ENCODE data around the gene STK26.

DNA sequence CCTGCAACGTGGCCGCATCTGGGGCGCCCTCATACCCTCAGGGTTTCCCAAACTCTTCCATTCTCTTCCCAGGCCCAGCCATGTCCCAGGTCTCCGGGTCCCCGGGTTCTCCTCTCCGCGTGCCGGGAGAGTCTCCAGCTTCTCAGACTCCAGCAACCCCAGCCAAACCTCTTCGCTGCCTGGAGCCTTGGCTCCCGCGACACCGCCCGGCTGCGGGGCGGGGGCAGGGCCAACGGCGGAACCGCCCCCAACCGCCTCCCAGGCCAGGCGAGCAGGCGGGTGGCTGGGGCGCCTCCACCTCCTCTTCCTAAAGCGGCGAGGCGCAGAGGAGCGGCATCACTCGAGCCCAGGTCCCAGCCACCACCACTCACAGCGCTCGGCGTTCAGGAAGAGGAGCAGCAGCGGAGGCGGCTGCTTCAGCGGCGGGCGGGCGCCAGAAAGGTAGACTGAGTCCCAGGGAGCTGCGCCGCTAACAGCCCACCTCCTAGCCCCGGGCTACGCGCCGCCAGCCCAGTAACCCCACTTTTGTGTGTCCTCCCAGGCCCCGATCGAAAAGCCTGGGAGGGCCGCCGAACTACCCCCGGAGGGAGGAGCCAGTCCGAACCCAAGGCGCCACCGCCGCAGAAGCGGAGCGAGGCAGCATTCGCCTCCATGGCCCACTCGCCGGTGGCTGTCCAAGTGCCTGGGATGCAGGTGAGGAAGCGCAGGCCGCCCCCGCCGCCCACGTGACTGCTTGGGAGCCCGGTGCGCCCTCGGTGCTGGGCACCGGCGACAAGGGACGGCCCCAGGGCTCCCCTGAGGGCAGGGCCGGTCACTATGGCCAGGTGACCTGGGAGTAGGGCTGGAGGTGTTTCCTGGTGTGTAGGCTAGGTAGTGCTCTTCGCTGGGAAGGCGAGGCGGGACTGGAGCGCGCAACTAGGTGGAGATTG is at the start of gene STK26:
- TF ChIP-seq, protein P1, sequence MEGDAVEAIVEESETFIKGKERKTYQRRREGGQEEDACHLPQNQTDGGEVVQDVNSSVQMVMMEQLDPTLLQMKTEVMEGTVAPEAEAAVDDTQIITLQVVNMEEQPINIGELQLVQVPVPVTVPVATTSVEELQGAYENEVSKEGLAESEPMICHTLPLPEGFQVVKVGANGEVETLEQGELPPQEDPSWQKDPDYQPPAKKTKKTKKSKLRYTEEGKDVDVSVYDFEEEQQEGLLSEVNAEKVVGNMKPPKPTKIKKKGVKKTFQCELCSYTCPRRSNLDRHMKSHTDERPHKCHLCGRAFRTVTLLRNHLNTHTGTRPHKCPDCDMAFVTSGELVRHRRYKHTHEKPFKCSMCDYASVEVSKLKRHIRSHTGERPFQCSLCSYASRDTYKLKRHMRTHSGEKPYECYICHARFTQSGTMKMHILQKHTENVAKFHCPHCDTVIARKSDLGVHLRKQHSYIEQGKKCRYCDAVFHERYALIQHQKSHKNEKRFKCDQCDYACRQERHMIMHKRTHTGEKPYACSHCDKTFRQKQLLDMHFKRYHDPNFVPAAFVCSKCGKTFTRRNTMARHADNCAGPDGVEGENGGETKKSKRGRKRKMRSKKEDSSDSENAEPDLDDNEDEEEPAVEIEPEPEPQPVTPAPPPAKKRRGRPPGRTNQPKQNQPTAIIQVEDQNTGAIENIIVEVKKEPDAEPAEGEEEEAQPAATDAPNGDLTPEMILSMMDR (IDR thresholded peaks at IDR 0.05; ENCODE audit: low read depth, low read length, missing input control) = no peak
- TF ChIP-seq, protein P2, sequence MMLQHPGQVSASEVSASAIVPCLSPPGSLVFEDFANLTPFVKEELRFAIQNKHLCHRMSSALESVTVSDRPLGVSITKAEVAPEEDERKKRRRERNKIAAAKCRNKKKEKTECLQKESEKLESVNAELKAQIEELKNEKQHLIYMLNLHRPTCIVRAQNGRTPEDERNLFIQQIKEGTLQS (IDR thresholded peaks at IDR 0.05) = no peak
- TF ChIP-seq, protein P3, sequence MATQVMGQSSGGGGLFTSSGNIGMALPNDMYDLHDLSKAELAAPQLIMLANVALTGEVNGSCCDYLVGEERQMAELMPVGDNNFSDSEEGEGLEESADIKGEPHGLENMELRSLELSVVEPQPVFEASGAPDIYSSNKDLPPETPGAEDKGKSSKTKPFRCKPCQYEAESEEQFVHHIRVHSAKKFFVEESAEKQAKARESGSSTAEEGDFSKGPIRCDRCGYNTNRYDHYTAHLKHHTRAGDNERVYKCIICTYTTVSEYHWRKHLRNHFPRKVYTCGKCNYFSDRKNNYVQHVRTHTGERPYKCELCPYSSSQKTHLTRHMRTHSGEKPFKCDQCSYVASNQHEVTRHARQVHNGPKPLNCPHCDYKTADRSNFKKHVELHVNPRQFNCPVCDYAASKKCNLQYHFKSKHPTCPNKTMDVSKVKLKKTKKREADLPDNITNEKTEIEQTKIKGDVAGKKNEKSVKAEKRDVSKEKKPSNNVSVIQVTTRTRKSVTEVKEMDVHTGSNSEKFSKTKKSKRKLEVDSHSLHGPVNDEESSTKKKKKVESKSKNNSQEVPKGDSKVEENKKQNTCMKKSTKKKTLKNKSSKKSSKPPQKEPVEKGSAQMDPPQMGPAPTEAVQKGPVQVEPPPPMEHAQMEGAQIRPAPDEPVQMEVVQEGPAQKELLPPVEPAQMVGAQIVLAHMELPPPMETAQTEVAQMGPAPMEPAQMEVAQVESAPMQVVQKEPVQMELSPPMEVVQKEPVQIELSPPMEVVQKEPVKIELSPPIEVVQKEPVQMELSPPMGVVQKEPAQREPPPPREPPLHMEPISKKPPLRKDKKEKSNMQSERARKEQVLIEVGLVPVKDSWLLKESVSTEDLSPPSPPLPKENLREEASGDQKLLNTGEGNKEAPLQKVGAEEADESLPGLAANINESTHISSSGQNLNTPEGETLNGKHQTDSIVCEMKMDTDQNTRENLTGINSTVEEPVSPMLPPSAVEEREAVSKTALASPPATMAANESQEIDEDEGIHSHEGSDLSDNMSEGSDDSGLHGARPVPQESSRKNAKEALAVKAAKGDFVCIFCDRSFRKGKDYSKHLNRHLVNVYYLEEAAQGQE (IDR thresholded peaks at IDR 0.05) = no peak
- TF ChIP-seq RAD21 (IDR thresholded peaks at IDR 0.05) (no peak), SP1 (IDR thresholded peaks at IDR 0.05) (no peak), YY1 (IDR thresholded peaks at IDR 0.05) (peak; percentile 13), FOXA1 (IDR thresholded peaks at IDR 0.05) (no peak), HNF4A (conservative IDR thresholded peaks at IDR 0.05) (no peak), TAF1 (conservative IDR thresholded peaks at IDR 0.05) (no peak), NR2F2 (IDR thresholded peaks at IDR 0.05) (no peak), JUND (IDR thresholded peaks at IDR 0.05) (no peak), HNF4G (IDR thresholded peaks at IDR 0.05) (no peak)
- TF ChIP-seq, protein P4, sequence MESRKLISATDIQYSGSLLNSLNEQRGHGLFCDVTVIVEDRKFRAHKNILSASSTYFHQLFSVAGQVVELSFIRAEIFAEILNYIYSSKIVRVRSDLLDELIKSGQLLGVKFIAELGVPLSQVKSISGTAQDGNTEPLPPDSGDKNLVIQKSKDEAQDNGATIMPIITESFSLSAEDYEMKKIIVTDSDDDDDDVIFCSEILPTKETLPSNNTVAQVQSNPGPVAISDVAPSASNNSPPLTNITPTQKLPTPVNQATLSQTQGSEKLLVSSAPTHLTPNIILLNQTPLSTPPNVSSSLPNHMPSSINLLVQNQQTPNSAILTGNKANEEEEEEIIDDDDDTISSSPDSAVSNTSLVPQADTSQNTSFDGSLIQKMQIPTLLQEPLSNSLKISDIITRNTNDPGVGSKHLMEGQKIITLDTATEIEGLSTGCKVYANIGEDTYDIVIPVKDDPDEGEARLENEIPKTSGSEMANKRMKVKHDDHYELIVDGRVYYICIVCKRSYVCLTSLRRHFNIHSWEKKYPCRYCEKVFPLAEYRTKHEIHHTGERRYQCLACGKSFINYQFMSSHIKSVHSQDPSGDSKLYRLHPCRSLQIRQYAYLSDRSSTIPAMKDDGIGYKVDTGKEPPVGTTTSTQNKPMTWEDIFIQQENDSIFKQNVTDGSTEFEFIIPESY (IDR thresholded peaks at IDR 0.05) = no peak
- TF ChIP-seq, protein P5, sequence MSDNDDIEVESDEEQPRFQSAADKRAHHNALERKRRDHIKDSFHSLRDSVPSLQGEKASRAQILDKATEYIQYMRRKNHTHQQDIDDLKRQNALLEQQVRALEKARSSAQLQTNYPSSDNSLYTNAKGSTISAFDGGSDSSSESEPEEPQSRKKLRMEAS (IDR thresholded peaks at IDR 0.05) = no peak
